Stimulated activated effector memory CD8-positive, alpha-beta T cell treated with anti-CD3 and anti-CD28 coated beads, Interleukin-12 subunit alpha, Interleukin-12 subunit beta, amount 100 ng/mL, for 72 hours (primary cell): Measurements from ENCODE around the gene AMDHD2.
A peak's percentile ranks its signal among the peaks of the same experiment; 100 is the strongest.

Experiments
- ATAC-seq: fragments of 150-1000 bp; cut with Tn5 transposase; 2 replicates; pipeline ENCODE4 v1.10.0; 2021
- DNase-seq, 2 donors: peaks; one replicate each; pipeline ENCODE4 v3.0.0; 2021 to 2022; ENCODE audit warnings: low spot score in 2 of 2
- H3K27ac Mint-ChIP-seq: one replicate; pipeline ENCODE4 v1.8.0; 2022; ENCODE audit warnings: mild to moderate bottlenecking, mixed read lengths
- H3K36me3 Mint-ChIP-seq: one replicate; pipeline ENCODE4 v1.8.0; 2022; ENCODE audit warnings: mild to moderate bottlenecking, mixed read lengths
- H3K4me1 Mint-ChIP-seq: one replicate; pipeline ENCODE4 v1.8.0; 2022; ENCODE audit warnings: mixed read lengths
- H3K4me3 Mint-ChIP-seq: one replicate; pipeline ENCODE4 v1.8.0; 2022; ENCODE audit warnings: mild to moderate bottlenecking, mixed read lengths
- H3K9me3 Mint-ChIP-seq: one replicate; pipeline ENCODE4 v1.8.0; 2022; ENCODE audit warnings: mixed read lengths

AMDHD2 gene

GRCh38 chr16:2490190-2491105, 29.7 kb upstream of the AMDHD2 start:
- DNase-seq (no peak), ATAC-seq (no peak)
- Mint-ChIP-seq H3K36me3 (no peaks in the 10 kb centered on the region), H3K9me3 (no peaks in the 10 kb centered on the region), H3K4me1 (peaks cover 17% of the 10 kb centered on the region), H3K27ac (no peak overlapping the region), H3K4me3 (no peak overlapping the region)

DNA sequence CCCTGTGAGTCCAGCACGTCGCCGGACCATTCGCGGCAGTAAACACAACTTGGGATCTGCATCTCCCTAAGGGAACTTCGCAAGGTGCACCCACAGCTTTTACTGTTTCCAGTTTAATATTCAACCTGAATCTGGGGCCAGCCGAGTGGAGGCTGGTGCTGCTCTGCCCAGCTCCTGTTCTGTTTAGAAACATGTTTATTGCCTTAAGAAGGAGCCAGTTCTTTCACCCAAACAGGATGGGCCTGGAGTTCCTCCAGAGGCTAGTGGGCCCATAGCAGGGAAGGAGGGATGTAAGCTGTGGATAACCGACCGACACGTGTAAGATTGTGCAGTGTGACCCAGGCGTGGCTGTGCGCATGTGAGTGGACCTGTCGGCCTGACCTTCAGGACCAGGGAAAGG, 27.9 kb upstream of the AMDHD2 start:
- no peak overlapping the region for H3K27ac Mint-ChIP-seq
- no peak for DNase-seq
- H3K4me1 Mint-ChIP-seq, result peaks cover 5% of the 10 kb centered on the region
- no peak for ATAC-seq
- H3K36me3 Mint-ChIP-seq, result peaks cover under 1% of the 10 kb centered on the region
- H3K4me3 Mint-ChIP-seq, result no peak overlapping the region
- H3K9me3 Mint-ChIP-seq, result no peaks in the 10 kb centered on the region

- Mint-ChIP-seq H3K4me3 (no peak overlapping the region), H3K4me1 (no peaks in the 10 kb centered on the region), H3K27ac (no peak overlapping the region), H3K9me3 (no peaks in the 10 kb centered on the region), H3K36me3 (peaks cover 7% of the 10 kb centered on the region)
- DNase-seq, result no peak
- ATAC-seq, result no peak
Measured at GRCh38 chr16:2493605-2494004, 26.6 kb upstream of the AMDHD2 start.

DNA sequence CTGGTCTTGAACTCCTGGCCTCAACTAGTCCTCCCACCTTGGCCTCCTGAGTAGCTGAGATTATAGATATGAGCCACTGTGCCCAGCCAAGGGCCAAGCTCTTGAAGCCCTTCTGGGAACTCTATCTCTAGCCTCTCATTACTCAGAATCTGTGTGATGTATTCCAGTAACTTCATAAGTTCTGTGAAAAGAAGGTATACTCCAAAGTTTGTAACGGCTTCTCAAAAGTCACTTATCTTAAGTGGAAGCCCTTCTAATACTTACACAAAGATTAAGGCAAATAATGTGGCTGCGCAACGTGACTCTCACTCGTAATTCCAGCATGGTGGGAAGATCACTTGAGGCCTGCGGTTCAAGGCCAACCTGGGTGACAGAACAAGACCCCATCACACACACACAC, 25.6 kb upstream of the AMDHD2 start:
- Mint-ChIP-seq H3K27ac (no peak overlapping the region), H3K9me3 (no peaks in the 10 kb centered on the region), H3K4me1 (no peaks in the 10 kb centered on the region), H3K36me3 (peaks cover 7% of the 10 kb centered on the region), H3K4me3 (no peak overlapping the region)
- ATAC-seq (no peak), DNase-seq (no peak)

DNA sequence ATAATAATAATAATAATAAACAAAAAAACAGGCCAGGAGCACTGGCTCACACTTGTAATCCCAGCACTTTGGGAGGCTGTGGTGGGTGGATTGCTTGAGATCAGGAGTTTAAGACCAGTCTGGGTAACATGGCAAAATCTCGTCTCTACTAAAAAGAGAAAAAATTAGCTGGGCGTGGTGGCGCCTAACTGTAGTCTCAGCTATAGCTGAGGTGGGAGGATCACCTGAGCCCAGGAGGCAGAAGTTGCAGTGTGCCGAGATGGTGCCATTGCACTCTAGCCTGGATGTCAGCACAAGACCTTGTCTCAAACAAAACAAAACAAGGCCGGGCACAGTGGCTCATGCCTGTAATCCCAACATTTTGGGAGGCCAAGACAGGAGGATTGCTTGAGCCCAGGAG, 25.1 kb upstream of the AMDHD2 start:
- Mint-ChIP-seq H3K4me3 (no peak overlapping the region), H3K4me1 (no peaks in the 10 kb centered on the region), H3K27ac (no peak overlapping the region), H3K36me3 (peaks cover 7% of the 10 kb centered on the region), H3K9me3 (no peaks in the 10 kb centered on the region)
- no peak for ATAC-seq
- DNase-seq, result no peak

GRCh38 chr16:2496223-2497115, 23.7 kb upstream of the AMDHD2 start:
- Mint-ChIP-seq H3K27ac (no peak overlapping the region), H3K4me3 (no peak overlapping the region), H3K36me3 (peaks cover 7% of the 10 kb centered on the region), H3K4me1 (no peaks in the 10 kb centered on the region), H3K9me3 (no peaks in the 10 kb centered on the region)
- no peak for DNase-seq
- ATAC-seq, result no peak

DNA sequence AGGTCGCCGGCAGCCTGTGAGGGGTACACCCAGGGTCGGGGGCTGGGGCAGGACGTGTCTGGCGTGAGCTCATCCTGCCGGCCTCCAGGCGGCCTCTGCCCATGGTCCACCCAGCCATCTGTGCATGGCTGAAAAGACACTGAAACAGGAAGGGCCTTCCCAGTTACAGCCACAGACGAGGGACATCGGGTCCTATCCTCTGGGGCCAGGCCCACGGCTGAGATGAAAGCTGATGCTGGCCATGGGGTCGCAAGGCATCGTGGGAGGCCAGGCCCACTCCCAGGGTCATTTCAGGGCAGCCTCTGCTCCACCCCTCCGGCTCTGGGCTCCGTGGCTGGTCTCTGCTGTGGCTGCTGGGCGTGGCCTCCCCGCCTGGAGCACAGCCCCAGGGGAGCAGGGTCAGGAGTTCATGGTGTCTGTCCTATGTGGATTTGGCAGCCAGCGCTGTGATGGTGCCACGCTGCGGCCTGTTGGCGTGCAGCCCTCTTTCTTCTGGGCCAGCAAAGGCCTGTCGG, 23.0 kb upstream of the AMDHD2 start:
- no peak for ATAC-seq
- DNase-seq, result no peak

DNA sequence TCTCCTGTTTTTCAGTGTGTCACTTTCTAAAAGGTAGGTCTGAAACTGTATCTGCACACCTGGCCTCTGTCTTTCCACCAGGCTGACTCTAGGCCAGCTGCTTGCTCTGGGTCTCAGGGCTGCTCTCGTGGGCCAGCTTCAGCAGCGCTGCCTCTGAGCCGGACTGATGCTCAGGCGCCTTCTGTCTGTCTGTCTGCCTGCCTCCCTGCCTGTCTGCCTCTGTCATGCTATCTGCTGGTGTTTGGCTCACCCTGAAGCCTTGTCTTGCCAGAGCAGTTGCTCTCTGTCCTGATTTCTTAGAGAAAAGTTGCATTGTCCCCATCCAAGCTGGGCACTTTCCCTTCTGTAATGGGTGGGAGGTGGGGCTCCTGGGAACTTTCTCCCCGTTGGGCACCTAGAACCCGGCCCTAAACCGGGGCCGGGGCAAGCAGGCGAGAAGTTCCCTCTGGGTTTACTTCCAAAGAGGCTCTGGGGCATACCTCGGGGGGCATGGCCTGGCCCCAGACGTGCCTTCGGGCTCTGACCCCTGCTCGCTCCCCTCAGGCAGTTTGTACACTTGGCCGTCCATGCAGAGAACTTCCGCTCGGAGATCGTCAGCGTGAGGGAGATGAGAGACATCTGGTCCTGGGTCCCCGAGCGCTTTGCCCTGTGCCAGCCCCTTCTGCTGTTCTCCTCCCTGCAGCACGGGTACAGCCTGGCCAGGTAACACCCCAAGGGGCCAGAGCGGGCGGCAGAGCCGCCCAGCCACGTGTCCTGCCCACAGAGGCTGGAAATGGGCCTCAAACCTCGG, 22.3 kb upstream of the AMDHD2 start:
- no peaks in the 10 kb centered on the region for H3K9me3 Mint-ChIP-seq
- DNase-seq, result no peak
- H3K27ac Mint-ChIP-seq, result no peak overlapping the region
- H3K4me3 Mint-ChIP-seq, result no peak overlapping the region
- no peaks in the 10 kb centered on the region for H3K4me1 Mint-ChIP-seq
- no peak for ATAC-seq
- H3K36me3 Mint-ChIP-seq, result peaks cover 7% of the 10 kb centered on the region

More for the DNA sequence above, 23.0 kb upstream of the AMDHD2 start:
- no peaks in the 10 kb centered on the region for H3K9me3 Mint-ChIP-seq
- H3K27ac Mint-ChIP-seq, result no peak overlapping the region
- peaks cover 7% of the 10 kb centered on the region for H3K36me3 Mint-ChIP-seq
- no peak overlapping the region for H3K4me3 Mint-ChIP-seq
- no peaks in the 10 kb centered on the region for H3K4me1 Mint-ChIP-seq

- Mint-ChIP-seq H3K4me1 (no peaks in the 10 kb centered on the region), H3K27ac (no peak overlapping the region), H3K36me3 (peaks cover 7% of the 10 kb centered on the region), H3K9me3 (no peaks in the 10 kb centered on the region), H3K4me3 (no peak overlapping the region)
- ATAC-seq (no peak), DNase-seq (no peak)
Measured at GRCh38 chr16:2498531-2499253, 21.5 kb upstream of the AMDHD2 start.

GRCh38 chr16:2499454-2499853, 20.7 kb upstream of the AMDHD2 start:
- Mint-ChIP-seq H3K36me3 (peaks cover 7% of the 10 kb centered on the region), H3K4me1 (no peaks in the 10 kb centered on the region), H3K27ac (no peak overlapping the region), H3K9me3 (no peaks in the 10 kb centered on the region), H3K4me3 (no peak overlapping the region)
- ATAC-seq (no peak), DNase-seq (no peak)

GRCh38 chr16:2499890-2500429, 20.2 kb upstream of the AMDHD2 start:
- no peak for ATAC-seq
- no peaks in the 10 kb centered on the region for H3K9me3 Mint-ChIP-seq
- H3K27ac Mint-ChIP-seq, result no peak overlapping the region
- H3K4me3 Mint-ChIP-seq, result no peak overlapping the region
- H3K4me1 Mint-ChIP-seq, result no peaks in the 10 kb centered on the region
- H3K36me3 Mint-ChIP-seq, result peaks cover 7% of the 10 kb centered on the region
- DNase-seq, result no peak

- Mint-ChIP-seq H3K27ac (no peak overlapping the region), H3K4me1 (no peaks in the 10 kb centered on the region), H3K4me3 (no peak overlapping the region), H3K9me3 (no peaks in the 10 kb centered on the region), H3K36me3 (peaks cover 7% of the 10 kb centered on the region)
- no peak for ATAC-seq
- DNase-seq, result no peak
Measured at GRCh38 chr16:2500430-2500917, 19.7 kb upstream of the AMDHD2 start.

DNA sequence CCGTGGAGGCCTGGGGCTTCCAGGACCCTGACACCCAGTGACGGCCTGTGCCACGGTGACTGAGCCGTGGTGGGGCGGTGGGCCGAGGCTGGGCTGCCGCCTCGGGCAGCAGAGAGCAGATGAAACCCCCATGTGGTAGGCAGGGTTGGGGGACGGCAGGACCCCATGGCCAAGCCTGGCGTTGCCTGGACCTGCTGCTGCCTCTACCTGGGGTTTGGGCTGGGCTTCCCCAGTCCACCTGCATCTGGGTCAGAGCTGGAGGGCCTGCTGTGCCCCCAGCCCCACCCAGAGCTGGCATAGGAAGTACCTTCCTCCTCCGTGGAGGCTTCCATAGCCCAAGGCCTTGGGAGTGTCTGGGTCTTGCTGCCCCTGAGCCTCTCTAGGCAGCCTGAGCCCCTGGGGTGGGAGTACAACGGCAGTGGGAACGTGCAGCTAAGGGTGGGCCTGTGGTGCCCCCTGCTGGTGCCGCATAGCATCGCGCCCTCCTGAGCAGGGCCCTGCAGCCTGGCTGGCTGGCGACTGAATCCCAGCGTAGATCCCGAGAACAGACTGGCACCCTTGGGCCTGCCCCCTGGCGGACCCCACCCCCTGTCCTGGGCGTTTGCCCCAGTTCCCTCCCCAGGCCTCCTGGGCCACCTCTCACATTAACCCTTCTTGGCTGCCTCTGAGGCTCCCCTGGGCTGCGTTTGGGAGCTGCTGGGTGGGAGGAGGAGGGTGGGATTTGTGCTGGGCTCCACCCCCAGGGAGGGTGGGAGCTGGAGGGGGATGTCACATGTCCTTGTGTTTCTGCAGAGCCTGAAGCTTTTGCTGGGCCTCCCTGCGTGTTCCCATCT, 19.0 kb upstream of the AMDHD2 start:
- Mint-ChIP-seq H3K4me1 (no peaks in the 10 kb centered on the region), H3K36me3 (peaks cover 7% of the 10 kb centered on the region), H3K27ac (no peak overlapping the region), H3K9me3 (no peaks in the 10 kb centered on the region), H3K4me3 (no peak overlapping the region)
- peak; percentile 90 for ATAC-seq
- DNase-seq, result peak; percentile 87 to 91
